Thoracic aorta (tissue), 2 donors: ENCODE results near the gene SELENOO. TPM values are rescaled to one million over a fixed set of nuclear protein-coding genes. Genes with fewer than 3 reads are reported as not detected.

ENCODE experiments used
- ATAC-seq: fragments of 150-250 bp; one replicate; pipeline ENCODE4 v1.8.0; 2017; ENCODE audit warnings: low read depth; ENCODE audit not compliant: insufficient number of reproducible peaks, low FRiP score
- DNase-seq: peaks from one replicate; pipeline ENCODE4 v3.0.0-alpha.2; 2020; ENCODE audit warnings: low spot score
- H3K27ac ChIP-seq, 2 donors: fragments of 200-600 bp; sonication (generic); 1 replicate in 1 of 2; 2 replicates in 1 of 2; pipeline ENCODE4 v1.5.1; 2016; ENCODE audit warnings: mild to moderate bottlenecking in 2 of 2, moderate library complexity in 2 of 2
- H3K27me3 ChIP-seq: fragments of 200-600 bp; sonication (generic); replicated peaks from 2 replicates; pipeline ENCODE4 v1.6.0; 2016; ENCODE audit warnings: mild to moderate bottlenecking; ENCODE audit not compliant: insufficient read depth
- H3K36me3 ChIP-seq: fragments of 200-600 bp; sonication (generic); one replicate; pipeline ENCODE4 v1.5.1; 2016
- H3K4me1 ChIP-seq, 2 donors: fragments of 200-600 bp; sonication (generic); 1 replicate in 1 of 2; 2 replicates in 1 of 2; pipeline versions ENCODE4 v1.5.1 to v1.6.0; 2016; ENCODE audit warnings: low read depth in 2 of 2, mild to moderate bottlenecking in 1 of 2; ENCODE audit not compliant: control insufficient read depth in 1 of 2
- H3K4me3 ChIP-seq: fragments of 200-600 bp; sonication (generic); 2 replicates; pipeline ENCODE4 v1.5.1; 2016; ENCODE audit warnings: mild to moderate bottlenecking
- H3K9me3 ChIP-seq: fragments of 200-600 bp; sonication (generic); 2 replicates; pipeline ENCODE4 v1.5.1; 2016
- CTCF ChIP-seq: fragments of 200-600 bp; sonication (generic); IDR thresholded peaks from one replicate; pipeline ENCODE4 v1.5.1; 2019; ENCODE audit warnings: antibody characterized with exemption
- total RNA-seq, 2 donors: library from RNA; depleted of rRNA; stranded (reverse); fragments of >200 nt; gene quantifications; one replicate each; pipeline versions ENCODE4 v1.1.0 to v1.2.3, GENCODE V29; 2016

SELENOO gene
- total RNA-seq, 2 donors from 2014 or later: 25.6 to 41.0 TPM

DNA sequence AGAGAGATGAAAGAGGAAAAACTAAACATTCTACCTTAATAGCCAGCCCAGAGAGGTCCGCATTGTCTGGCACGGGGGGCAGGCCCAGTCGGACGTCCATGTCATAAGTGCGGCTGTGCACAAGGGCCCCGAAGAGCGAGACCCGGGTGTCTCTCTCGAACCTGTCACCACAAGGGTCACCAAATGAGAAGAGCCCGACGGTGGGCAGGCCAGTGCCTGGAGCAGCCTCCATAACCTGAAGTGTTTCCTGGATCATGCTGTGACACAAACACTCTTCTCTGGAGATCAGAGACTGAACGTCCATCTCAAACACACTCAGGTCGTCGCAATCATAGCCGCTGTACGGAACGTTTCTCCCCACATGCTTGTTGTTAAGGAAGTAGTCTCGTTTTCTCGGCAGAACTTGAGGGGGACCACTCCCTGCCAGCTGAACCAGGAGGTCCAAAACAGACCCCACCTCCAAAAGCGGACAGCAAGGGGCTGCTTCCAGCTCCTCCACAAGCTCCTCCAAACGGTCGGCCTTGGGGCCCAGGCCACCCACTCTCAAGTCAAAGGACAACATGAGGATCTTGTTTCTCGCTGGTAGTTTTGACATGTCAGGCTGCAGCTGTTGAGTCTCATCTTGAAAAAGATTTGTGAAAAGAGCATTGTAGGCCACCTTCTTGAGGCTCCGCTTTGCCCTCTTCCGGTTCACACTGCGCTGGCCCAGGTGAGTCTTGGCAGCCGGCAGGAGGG, 43.0 kb downstream of the SELENOO start:
- H3K4me1 ChIP-seq: peaks cover 29 to 50% of the 10 kb centered on the region in 2 donors
- H3K4me3 ChIP-seq: peak overlapping the region; percentile 89
- TF ChIP-seq CTCF: no peak
- H3K9me3 ChIP-seq: no peaks in the 10 kb centered on the region
- H3K27me3 ChIP-seq: no peaks in the 10 kb centered on the region
- no peak for ATAC-seq
- DNase-seq: no peak
- peak overlapping the region; percentile 86 to 90 for H3K27ac ChIP-seq
- peaks cover 10% of the 10 kb centered on the region for H3K36me3 ChIP-seq

- peak; percentile 47 for TF ChIP-seq CTCF
- Histone ChIP-seq H3K27ac (peak within 1 kb of the TSS; percentile 86 to 90), H3K36me3 (peaks cover 5% of the 10 kb centered on the region), H3K4me3 (peak within 1 kb of the TSS; percentile 89), H3K9me3 (no peaks in the 10 kb centered on the region), H3K27me3 (no peaks in the 10 kb centered on the region), H3K4me1 (peaks cover 32 to 54% of the 10 kb centered on the region in 2 donors)
- peak; percentile 83 for DNase-seq
- ATAC-seq: peak; percentile 90
Measured at GRCh38 chr22:50244420-50245213, 43.8 kb downstream of the SELENOO start, which contains the start of gene TUBGCP6. TSS of gene TUBGCP6 (minus strand) at chr22:50245023. CDS start at chr22:50244459, 564 bp downstream.

DNA sequence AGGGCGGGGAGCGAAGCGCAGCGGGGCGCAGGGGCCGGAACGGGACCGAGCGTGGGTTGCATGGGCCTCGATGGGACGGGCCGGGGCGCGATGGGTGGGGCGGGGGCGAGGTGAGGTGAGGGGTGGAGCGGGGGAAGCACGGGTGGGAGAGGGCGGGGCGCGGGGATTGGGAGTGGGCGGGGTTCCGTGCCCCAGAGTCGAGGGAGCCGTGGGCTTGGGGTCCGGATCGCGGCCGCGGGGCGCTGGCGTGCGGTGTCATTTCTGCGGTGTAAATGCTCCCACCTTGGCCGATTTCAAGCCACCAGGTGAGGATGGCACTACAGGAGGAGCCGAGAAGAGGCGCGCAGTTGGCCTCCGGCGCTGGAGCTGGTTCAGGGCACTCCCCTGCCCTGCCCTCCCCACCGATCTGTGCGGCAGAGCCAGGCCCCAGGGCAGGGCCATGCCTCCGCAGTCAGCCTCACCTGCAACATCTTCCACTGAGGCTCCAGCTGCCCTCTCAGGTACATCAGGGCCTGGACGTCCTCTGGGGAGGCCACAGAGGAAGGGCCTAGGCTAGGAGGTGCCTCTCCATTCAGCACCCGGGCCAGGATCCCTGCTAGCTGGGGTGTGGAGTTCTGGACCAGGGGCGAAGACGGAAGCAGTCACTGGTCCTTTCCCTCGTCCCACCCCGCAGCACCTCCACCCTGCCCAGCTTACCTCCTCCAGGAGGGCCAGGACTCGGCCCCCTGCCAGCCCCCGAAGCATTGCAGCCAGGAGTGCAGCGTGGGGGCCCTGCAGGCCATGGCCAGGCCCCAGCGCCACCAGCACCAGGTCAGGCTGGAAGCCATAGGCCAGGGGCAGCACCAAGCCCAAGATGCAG, 44.6 kb downstream of the SELENOO start:
- H3K4me1 ChIP-seq: peaks cover 40 to 62% of the 10 kb centered on the region in 2 donors
- no peak for TF ChIP-seq CTCF
- ATAC-seq (peak; percentile 8), DNase-seq (no peak)
- no peaks in the 10 kb centered on the region for H3K9me3 ChIP-seq
- H3K27ac ChIP-seq: peak overlapping the region; percentile 86 to 90
- H3K27me3 ChIP-seq: no peaks in the 10 kb centered on the region
- no peaks in the 10 kb centered on the region for H3K36me3 ChIP-seq
- peak overlapping the region; percentile 89 for H3K4me3 ChIP-seq

DNA sequence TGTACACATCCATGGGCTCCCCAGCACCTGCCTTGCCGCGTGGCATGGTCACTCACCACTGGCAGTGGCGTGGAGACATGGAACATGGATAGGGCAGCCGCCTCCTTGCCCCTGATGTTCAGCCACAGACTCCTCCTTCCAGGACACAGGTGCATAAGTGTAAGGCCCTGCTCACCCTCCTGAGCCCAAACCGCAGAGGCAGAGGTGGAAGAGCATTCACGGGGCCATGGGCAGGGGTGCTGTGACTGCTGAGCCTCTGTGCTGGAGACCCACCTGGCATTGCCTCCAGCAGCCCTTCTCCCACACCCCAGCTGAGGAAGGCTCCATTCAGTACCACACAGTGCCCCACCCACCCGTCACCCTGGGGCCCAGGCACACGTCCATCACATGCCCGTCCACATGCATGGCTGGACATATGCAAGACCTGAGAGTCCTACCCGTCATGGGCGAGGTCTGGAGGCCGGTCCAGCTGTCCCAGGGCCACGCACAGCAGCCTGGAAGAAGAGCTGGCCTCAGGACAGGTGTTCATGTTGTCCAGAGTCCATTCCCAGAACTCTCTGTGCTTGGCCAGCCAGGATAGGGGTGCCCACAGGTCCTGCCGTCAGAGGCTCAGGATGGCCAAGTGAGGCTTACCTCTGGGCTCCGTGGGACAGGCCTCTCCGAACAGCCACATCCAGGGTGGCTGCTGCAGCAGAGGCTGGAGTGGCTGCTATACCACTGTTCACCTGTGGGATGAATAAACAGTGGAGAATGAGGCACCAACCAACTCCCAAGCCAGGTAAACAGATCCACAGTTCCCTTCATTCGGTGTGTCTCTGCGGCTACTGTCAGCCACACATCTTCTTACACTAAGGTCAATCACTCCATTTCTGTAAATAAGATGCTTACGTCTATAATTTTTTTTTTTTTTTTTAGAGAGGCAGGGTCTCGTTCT, 45.7 kb downstream of the SELENOO start:
- no peak overlapping the region for H3K4me3 ChIP-seq
- H3K36me3 ChIP-seq: no peaks in the 10 kb centered on the region
- TF ChIP-seq CTCF: no peak
- no peaks in the 10 kb centered on the region for H3K27me3 ChIP-seq
- no peak for DNase-seq
- H3K9me3 ChIP-seq: no peaks in the 10 kb centered on the region
- peaks cover 38 to 66% of the 10 kb centered on the region in 2 donors for H3K4me1 ChIP-seq
- ATAC-seq: no peak
- H3K27ac ChIP-seq: no peak overlapping the region
